ENCODE results near the gene CFAP74. TPM values are rescaled to one million over a fixed set of nuclear protein-coding genes. Genes with fewer than 3 reads are reported as not detected.

Gene CFAP74
- total and polyA plus RNA-seq, 2 donors (not counting 3 experiments of a cell fraction or from before 2014, with no cell fraction given) = not detected

GRCh38 chr1:1954831-1955441 is 48.6 kb downstream of the CFAP74 start:
- BruUV-seq (replicated peaks) = no TSS peak
- no peak overlapping the region for H3K27ac ChIP-seq (ENCODE audit: insufficient read depth, low read depth, low read length)
- intact Hi-C loops (cut with micrococcal nuclease) = no loop called here
- no peak overlapping the region for H3K4me2 ChIP-seq (ENCODE audit: insufficient read depth, low read length)
- no peaks in the 10 kb centered on the region for H4K20me1 ChIP-seq (replicated peaks; ENCODE audit: control insufficient read depth, extremely low read depth, insufficient read depth, low read length)
- dilution Hi-C loops (cut with MboI; ENCODE audit: extremely low pct_ligation_motif_present, low sequenced_read_pairs) = no loop called here
- no peaks in the 10 kb centered on the region for H3K9me1 ChIP-seq (replicated peaks; ENCODE audit: control insufficient read depth, extremely low read depth, insufficient read depth, low read length)
- FAIRE-seq = no peak
- H3K9me3 ChIP-seq (replicated peaks; ENCODE audit: control insufficient read depth, insufficient read depth, low read length) = no peaks in the 10 kb centered on the region
- no peak overlapping the region for H2AFZ ChIP-seq (ENCODE audit: low read depth, low read length)
- POLR2A ChIA-PET = no interaction called here
- TF ChIP-seq CTCF (IDR thresholded peaks at IDR 0.05; ENCODE audit: extremely low read depth in 1 of 2, insufficient read depth in 1 of 2, low read depth in 1 of 2, low read length in 2 of 2) (no peak), FOS (IDR thresholded peaks at IDR 0.05; ENCODE audit: borderline replicate concordance, insufficient read depth, low read length) (no peak)
- no peak overlapping the region for H3K9ac ChIP-seq (replicated peaks; ENCODE audit: extremely low read depth, insufficient read depth, low read length)
- no peaks in the 10 kb centered on the region for H3K27me3 ChIP-seq (ENCODE audit: control insufficient read depth in 2 of 2, insufficient read depth in 2 of 2, low read length in 2 of 2)
- DNase-seq (ENCODE audit: low read depth, low spot score) = no peak
- H3K36me3 ChIP-seq (ENCODE audit: control insufficient read depth in 2 of 2, extremely low read depth in 1 of 2, insufficient read depth in 2 of 2, low read length in 2 of 2) = no peaks in the 10 kb centered on the region
- no peaks in the 10 kb centered on the region for H3K79me2 ChIP-seq (ENCODE audit: control insufficient read depth, insufficient read depth, low read length)
- no peaks in the 10 kb centered on the region for H3K4me1 ChIP-seq (ENCODE audit: control insufficient read depth, extremely low read depth, insufficient read depth, low read length)
- no peak overlapping the region for H3K4me3 ChIP-seq (replicated peaks in 1 of 3; ENCODE audit: insufficient read depth in 1 of 3, low read depth in 1 of 3, low read length in 3 of 3)
- CTCF ChIA-PET = interaction anchor here (2.0 kb wide), 1 partner anchor 90 kb away, joined by 9 read pairs; no protein-coding TSS in a partner anchor

- Histone ChIP-seq H3K36me3 (ENCODE audit: control insufficient read depth in 2 of 2, extremely low read depth in 1 of 2, insufficient read depth in 2 of 2, low read length in 2 of 2) (no peaks in the 10 kb centered on the region), H3K9me3 (replicated peaks; ENCODE audit: control insufficient read depth, insufficient read depth, low read length) (no peaks in the 10 kb centered on the region), H3K4me1 (ENCODE audit: control insufficient read depth, extremely low read depth, insufficient read depth, low read length) (no peaks in the 10 kb centered on the region), H3K4me2 (ENCODE audit: insufficient read depth, low read length) (no peak overlapping the region), H3K9ac (replicated peaks; ENCODE audit: extremely low read depth, insufficient read depth, low read length) (no peak overlapping the region), H3K27me3 (ENCODE audit: control insufficient read depth in 2 of 2, insufficient read depth in 2 of 2, low read length in 2 of 2) (no peaks in the 10 kb centered on the region), H3K79me2 (ENCODE audit: control insufficient read depth, insufficient read depth, low read length) (no peaks in the 10 kb centered on the region), H3K4me3 (replicated peaks in 1 of 3; ENCODE audit: insufficient read depth in 1 of 3, low read depth in 1 of 3, low read length in 3 of 3) (no peak overlapping the region), H3K9me1 (replicated peaks; ENCODE audit: control insufficient read depth, extremely low read depth, insufficient read depth, low read length) (no peaks in the 10 kb centered on the region), H4K20me1 (replicated peaks; ENCODE audit: control insufficient read depth, extremely low read depth, insufficient read depth, low read length) (no peaks in the 10 kb centered on the region), H3K27ac (ENCODE audit: insufficient read depth, low read depth, low read length) (no peak overlapping the region), H2AFZ (ENCODE audit: low read depth, low read length) (no peak overlapping the region)
- BruUV-seq (replicated peaks) = no TSS peak
- ChIA-PET CTCF (no interaction called here), POLR2A (no interaction called here)
- no peak for DNase-seq (ENCODE audit: low read depth, low spot score)
- dilution Hi-C loops (cut with MboI; ENCODE audit: extremely low pct_ligation_motif_present, low sequenced_read_pairs) (no loop called here), intact Hi-C loops (cut with micrococcal nuclease) (no loop called here)
- TF ChIP-seq EZH2 (IDR thresholded peaks at IDR 0.05; ENCODE audit: borderline replicate concordance, low read depth, low read length, severe bottlenecking) = no peak
- no peak for TF ChIP-seq MAX (IDR thresholded peaks at IDR 0.05; ENCODE audit: insufficient read depth, insufficient read length)
- no peak for TF ChIP-seq GATA2 (IDR thresholded peaks at IDR 0.05; ENCODE audit: insufficient read depth, insufficient read length, low read depth, low read length)
- no peak for TF ChIP-seq POLR2A (IDR thresholded peaks at IDR 0.05; ENCODE audit: low read depth, low read length)
- no peak for TF ChIP-seq JUN (IDR thresholded peaks at IDR 0.05; ENCODE audit: borderline replicate concordance, insufficient read depth, insufficient read length, low read depth)
- FAIRE-seq = no peak
Measured at GRCh38 chr1:1954015-1954414, 49.6 kb downstream of the CFAP74 start.

Data from endothelial cell of umbilical vein (primary cell).